Endothelial cell of umbilical vein (primary cell): Measurements from ENCODE around the gene TNRC6A. TPM values are rescaled to one million over a fixed set of nuclear protein-coding genes. Genes with fewer than 3 reads are reported as not detected.

Source experiments
- BruUV-seq: library from RNA; stranded (reverse); fragments of 400-500 nt; replicated peaks from 2 replicates; lab custom pipeline; 2021; lab: Mats Ljungman, UMichigan
- CTCF ChIA-PET: fragments of 300-600, 350-600 bp; sonication (Branson Sonifier 250); formaldehyde crosslinking; loops from one replicate; lab custom pipeline; 2021; ENCODE audit warnings: antibody characterized with exemption, inconsistent platforms; lab: Charles Lee
- POLR2A ChIA-PET: fragments of 300-600, 350-600 bp; sonication (Branson Sonifier 250); formaldehyde crosslinking; loops from one replicate; lab custom pipeline; 2021; ENCODE audit warnings: antibody characterized with exemption, inconsistent platforms; lab: Charles Lee
- DNase-seq: peaks from one replicate; pipeline ENCODE4 v3.0.0-alpha.2; 2011; ENCODE audit warnings: low read depth, low spot score
- FAIRE-seq: peaks from 2 replicates; lab custom pipeline; 2011; peaks lifted over from hg19 to GRCh38; lab: Jason Lieb, UNC
- H2AFZ ChIP-seq: 2 replicates; pipeline ENCODE4 v1.6.0; 2012; ENCODE audit warnings: low read depth, low read length, control low read depth, inconsistent platforms
- H3K27ac ChIP-seq: 2 replicates; pipeline ENCODE4 v1.5.1; 2011; ENCODE audit warnings: low read depth, mild to moderate bottlenecking, control low read depth, low read length, moderate library complexity; ENCODE audit not compliant: insufficient read depth
- H3K27me3 ChIP-seq, 2 experiments: 2 replicates each; pipeline versions ENCODE4 v1.6.0 to v1.6.1; 2011; ENCODE audit warnings: low read length in 2 of 2, mixed read lengths in 1 of 2; ENCODE audit not compliant: control insufficient read depth in 2 of 2, insufficient read depth in 2 of 2
- H3K36me3 ChIP-seq, 2 experiments: 2 replicates in 1 of 2; 3 replicates in 1 of 2; pipeline ENCODE4 v1.5.1; 2011; ENCODE audit warnings: low read length in 2 of 2, mild to moderate bottlenecking in 1 of 2, moderate library complexity in 1 of 2; ENCODE audit not compliant: control insufficient read depth in 2 of 2, insufficient read depth in 2 of 2; ENCODE audit errors: extremely low read depth in 1 of 2
- H3K4me1 ChIP-seq: 3 replicates; pipeline ENCODE4 v1.5.1; 2011; ENCODE audit warnings: mild to moderate bottlenecking, low read length; ENCODE audit not compliant: control insufficient read depth, insufficient read depth; ENCODE audit errors: extremely low read depth
- H3K4me2 ChIP-seq: 2 replicates; pipeline ENCODE4 v1.6.1; 2011; ENCODE audit warnings: low read length, control low read depth, mixed read lengths; ENCODE audit not compliant: insufficient read depth
- H3K4me3 ChIP-seq, 3 experiments: fragments of 200-600 bp in 1 of 3; sonication (generic), shearing (Covaris generic) in 1 of 3; replicated peaks in 1 of 3; 2 replicates each; pipeline ENCODE4 v1.5.1; 2011 to 2016; ENCODE audit warnings: control low read depth in 3 of 3, low read length in 3 of 3, mild to moderate bottlenecking in 2 of 3, inconsistent platforms in 1 of 3, low read depth in 1 of 3, moderate library complexity in 1 of 3; ENCODE audit not compliant: insufficient read depth in 1 of 3
- H3K79me2 ChIP-seq: 2 replicates; pipeline ENCODE4 v1.6.0; 2012; ENCODE audit warnings: low read length, inconsistent platforms; ENCODE audit not compliant: control insufficient read depth, insufficient read depth
- H3K9ac ChIP-seq: replicated peaks from 2 replicates; pipeline ENCODE3; 2011; ENCODE audit warnings: low read length, control low read depth; ENCODE audit not compliant: insufficient read depth; ENCODE audit errors: extremely low read depth
- H3K9me1 ChIP-seq: replicated peaks from 3 replicates; pipeline ENCODE4 v1.6.0; 2011; ENCODE audit warnings: mild to moderate bottlenecking, low read length; ENCODE audit not compliant: control insufficient read depth, insufficient read depth; ENCODE audit errors: extremely low read depth
- H3K9me3 ChIP-seq: replicated peaks from 2 replicates; pipeline ENCODE4 v1.5.1; 2012; ENCODE audit warnings: low read length, inconsistent platforms; ENCODE audit not compliant: control insufficient read depth, insufficient read depth
- H4K20me1 ChIP-seq: replicated peaks from 2 replicates; pipeline ENCODE3; 2011; ENCODE audit warnings: mild to moderate bottlenecking, low read length; ENCODE audit not compliant: control insufficient read depth, insufficient read depth; ENCODE audit errors: extremely low read depth
- EZH2 ChIP-seq: IDR thresholded peaks from 2 replicates; pipeline ENCODE4 v1.6.1; 2012; ENCODE audit warnings: borderline replicate concordance, low read depth, mild to moderate bottlenecking, moderate library complexity, low read length, inconsistent platforms; ENCODE audit not compliant: severe bottlenecking
- FOS ChIP-seq: IDR thresholded peaks from 2 replicates; pipeline ENCODE4 v1.6.1; 2011; ENCODE audit warnings: mild to moderate bottlenecking, low read length, moderate library complexity, borderline replicate concordance; ENCODE audit not compliant: insufficient read depth
- GATA2 ChIP-seq: IDR thresholded peaks from 2 replicates; pipeline ENCODE4 v1.7.0; 2011; ENCODE audit warnings: low read depth, mild to moderate bottlenecking, moderate library complexity, mixed read lengths, low read length; ENCODE audit not compliant: insufficient read length, insufficient read depth
- JUN ChIP-seq: IDR thresholded peaks from 2 replicates; pipeline ENCODE4 v1.6.1; 2011; ENCODE audit warnings: borderline replicate concordance, low read depth; ENCODE audit not compliant: insufficient read length, insufficient read depth
- MYC ChIP-seq: IDR thresholded peaks from one replicate; pipeline ENCODE4 v1.6.1; 2011; ENCODE audit warnings: mild to moderate bottlenecking, low read depth, low read length
- POLR2A ChIP-seq: IDR thresholded peaks from 2 replicates; pipeline ENCODE4 v1.6.1; 2012; ENCODE audit warnings: low read depth, mild to moderate bottlenecking, control low read depth, low read length
- POLR2AphosphoS5 ChIP-seq: IDR thresholded peaks from 2 replicates; pipeline ENCODE4 v1.6.1; 2012; ENCODE audit warnings: low read depth, mild to moderate bottlenecking, control low read depth, low read length, moderate library complexity; ENCODE audit not compliant: insufficient read depth
- dilution Hi-C: fragments of 300-500 bp; cut with MboI; formaldehyde crosslinking; loops from one replicate; pipeline ENCODE4 v1.15.0; 2019; ENCODE audit warnings: low sequenced_read_pairs; ENCODE audit not compliant: extremely low pct_ligation_motif_present
- intact Hi-C: fragments of 100-400 bp; cut with micrococcal nuclease; formaldehyde crosslinking; loops from one replicate; pipeline ENCODE4 v1.10.0; 2022
- polyA plus RNA-seq, 4 experiments: library from polyadenylated mRNA; depleted of rRNA in 3 of 4; stranded (reverse) in 3 of 4; unstranded in 1 of 4; fragments of >200 nt; gene quantifications; 2 replicates each; pipeline versions ENCODE4 v1.2.1 to v1.2.3, GENCODE V29; 2011 to 2012; ENCODE audit warnings: missing spikeins in 1 of 4
- total RNA-seq: library from RNA; stranded (reverse); gene quantifications from 2 replicates; pipeline ENCODE4 v1.2.3, GENCODE V29; 2021
- TF ChIP-seq, protein P1 (sequence below): IDR thresholded peaks from 2 replicates; pipeline ENCODE4 v1.6.1; 2011; ENCODE audit not compliant: insufficient read depth, insufficient read length
- TF ChIP-seq, protein P2 (sequence below), 2 donors: IDR thresholded peaks; 1 replicate in 1 of 2; 2 replicates in 1 of 2; pipeline ENCODE4 v1.5.1; 2011; ENCODE audit warnings: low read length in 2 of 2, mild to moderate bottlenecking in 2 of 2, moderate library complexity in 2 of 2, control low read depth in 1 of 2, inconsistent platforms in 1 of 2, low read depth in 1 of 2; ENCODE audit not compliant: insufficient read depth in 1 of 2; ENCODE audit errors: extremely low read depth in 1 of 2

The TNRC6A gene
- total and polyA plus RNA-seq, 2 donors (not counting 3 experiments of a cell fraction or from before 2014, with no cell fraction given) = 39.3 to 74.5 TPM

DNA sequence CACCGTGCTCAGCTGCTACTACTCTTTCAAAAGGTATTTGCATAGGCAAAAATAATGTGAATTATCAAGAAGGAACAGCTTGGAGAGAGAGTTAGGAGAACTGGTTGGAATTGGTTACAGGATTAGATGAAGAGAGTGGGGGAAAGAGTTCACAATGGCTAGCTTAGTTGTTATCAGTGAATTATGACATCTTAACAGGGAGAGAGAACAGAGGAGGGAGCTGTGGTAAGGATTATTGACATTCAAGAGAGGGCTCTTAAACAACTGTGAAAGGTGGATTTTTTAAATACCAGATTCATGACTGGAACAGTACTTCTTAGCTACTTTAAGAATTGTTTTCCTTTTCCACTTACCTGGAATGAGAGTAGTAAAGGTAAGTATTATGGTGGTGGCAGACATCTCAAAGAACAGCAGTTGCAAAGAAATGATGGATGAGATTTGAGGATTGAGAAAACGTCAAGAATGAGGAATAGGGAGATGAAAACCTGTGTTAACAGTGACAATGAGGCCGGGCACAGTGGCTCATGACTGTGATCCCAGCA lies 72.4 kb downstream of the TNRC6A start:
- ChIA-PET POLR2A (no interaction called here), CTCF (interaction anchor here (0.7 to 4.3 kb wide), 5 partner anchors 101 to 286 kb away, joined by 3 to 47 read pairs (median 16); no protein-coding TSS in a partner anchor)
- Histone ChIP-seq H3K36me3 (peaks cover 40 to 45% of the 10 kb centered on the region in 2 experiments), H3K4me3 (no peak overlapping the region), H3K79me2 (no peaks in the 10 kb centered on the region), H3K27me3 (no peaks in the 10 kb centered on the region), H3K9ac (no peak overlapping the region), H4K20me1 (no peaks in the 10 kb centered on the region), H3K9me1 (no peaks in the 10 kb centered on the region), H3K27ac (no peak overlapping the region), H3K9me3 (no peaks in the 10 kb centered on the region), H3K4me1 (no peaks in the 10 kb centered on the region), H2AFZ (no peak overlapping the region), H3K4me2 (no peak overlapping the region)
- dilution Hi-C loops (no loop called here), intact Hi-C loops (loop anchor here (2.0 to 5.0 kb wide), 2 partner anchors 221 to 285 kb away; no protein-coding TSS in a partner anchor)
- no TSS peak for BruUV-seq
- FAIRE-seq (no peak), DNase-seq (no peak)
- TF ChIP-seq POLR2AphosphoS5 = no peak
- TF ChIP-seq GATA2 = no peak
- no peak for TF ChIP-seq POLR2A

DNA sequence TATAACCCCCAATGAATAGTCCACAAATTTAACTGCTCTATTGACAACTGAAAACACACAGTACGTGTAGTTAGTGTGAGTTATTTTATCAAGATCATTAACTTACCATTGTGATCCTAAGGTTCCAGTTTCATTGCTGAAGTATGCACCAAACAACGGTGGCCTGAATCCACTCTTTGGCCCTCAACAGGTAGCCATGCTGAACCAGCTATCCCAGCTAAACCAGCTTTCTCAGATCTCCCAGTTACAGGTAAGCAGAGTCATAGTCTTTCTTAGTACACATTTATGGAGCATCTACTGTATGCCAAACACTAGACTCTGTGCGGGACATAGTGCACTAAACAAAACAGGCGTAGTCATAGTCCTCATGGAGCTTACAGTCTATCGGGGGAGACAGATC lies 76.0 kb downstream of the TNRC6A start:
- Histone ChIP-seq H3K36me3 (peaks cover 30 to 42% of the 10 kb centered on the region in 2 experiments), H3K9ac (no peak overlapping the region), H3K4me3 (no peak overlapping the region), H2AFZ (no peak overlapping the region), H4K20me1 (no peaks in the 10 kb centered on the region), H3K27me3 (no peaks in the 10 kb centered on the region), H3K9me1 (no peaks in the 10 kb centered on the region), H3K79me2 (no peaks in the 10 kb centered on the region), H3K4me1 (no peaks in the 10 kb centered on the region), H3K9me3 (no peaks in the 10 kb centered on the region), H3K4me2 (no peak overlapping the region), H3K27ac (no peak overlapping the region)
- FAIRE-seq (no peak), DNase-seq (no peak)
- CTCF ChIA-PET = interaction anchor here (0.7 kb wide), 1 partner anchor 288 kb away, joined by 3 read pairs; no protein-coding TSS in a partner anchor
- BruUV-seq = no TSS peak
- intact Hi-C loops (loop anchor here (2.0 kb wide), 1 partner anchor 237 kb away; no protein-coding TSS in a partner anchor), dilution Hi-C loops (no loop called here)
- POLR2A ChIA-PET = no interaction called here
- TF ChIP-seq JUN (no peak), MYC (no peak), POLR2A (no peak), POLR2AphosphoS5 (no peak), EZH2 (no peak), GATA2 (no peak), FOS (no peak)
- TF ChIP-seq, protein P1, sequence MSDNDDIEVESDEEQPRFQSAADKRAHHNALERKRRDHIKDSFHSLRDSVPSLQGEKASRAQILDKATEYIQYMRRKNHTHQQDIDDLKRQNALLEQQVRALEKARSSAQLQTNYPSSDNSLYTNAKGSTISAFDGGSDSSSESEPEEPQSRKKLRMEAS = no peak
- TF ChIP-seq, protein P2, sequence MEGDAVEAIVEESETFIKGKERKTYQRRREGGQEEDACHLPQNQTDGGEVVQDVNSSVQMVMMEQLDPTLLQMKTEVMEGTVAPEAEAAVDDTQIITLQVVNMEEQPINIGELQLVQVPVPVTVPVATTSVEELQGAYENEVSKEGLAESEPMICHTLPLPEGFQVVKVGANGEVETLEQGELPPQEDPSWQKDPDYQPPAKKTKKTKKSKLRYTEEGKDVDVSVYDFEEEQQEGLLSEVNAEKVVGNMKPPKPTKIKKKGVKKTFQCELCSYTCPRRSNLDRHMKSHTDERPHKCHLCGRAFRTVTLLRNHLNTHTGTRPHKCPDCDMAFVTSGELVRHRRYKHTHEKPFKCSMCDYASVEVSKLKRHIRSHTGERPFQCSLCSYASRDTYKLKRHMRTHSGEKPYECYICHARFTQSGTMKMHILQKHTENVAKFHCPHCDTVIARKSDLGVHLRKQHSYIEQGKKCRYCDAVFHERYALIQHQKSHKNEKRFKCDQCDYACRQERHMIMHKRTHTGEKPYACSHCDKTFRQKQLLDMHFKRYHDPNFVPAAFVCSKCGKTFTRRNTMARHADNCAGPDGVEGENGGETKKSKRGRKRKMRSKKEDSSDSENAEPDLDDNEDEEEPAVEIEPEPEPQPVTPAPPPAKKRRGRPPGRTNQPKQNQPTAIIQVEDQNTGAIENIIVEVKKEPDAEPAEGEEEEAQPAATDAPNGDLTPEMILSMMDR (IDR thresholded peaks at IDR 0.05; ENCODE audit: extremely low read depth in 1 of 2, insufficient read depth in 1 of 2, low read depth in 1 of 2, low read length in 2 of 2) = no peak
